ENCODE results near the gene MYF5. TPM values are rescaled to one million over a fixed set of nuclear protein-coding genes. Genes with fewer than 3 reads are reported as not detected.

The MYF5 gene
- total RNA-seq, 4 donors from 2014 or later, result not detected

GRCh38 chr12:80713419-80713818 lies 3.3 kb upstream of the MYF5 start:
- H3K9me3 ChIP-seq, result no peaks in the 10 kb centered on the region
- H3K27ac ChIP-seq (replicated peaks in 1 of 4), result no peak overlapping the region
- TF ChIP-seq POLR2AphosphoS5 (IDR thresholded peaks at IDR 0.05), result no peak
- TF ChIP-seq POLR2A (IDR thresholded peaks at IDR 0.05; ENCODE audit: low read depth), result no peak
- TF ChIP-seq EP300 (IDR thresholded peaks at IDR 0.05), result no peak
- no peak for TF ChIP-seq CTCF (IDR thresholded peaks at IDR 0.05)
- H3K4me1 ChIP-seq, result peaks cover 0 to 3% (median 0%) of the 10 kb centered on the region in 4 donors
- H3K27me3 ChIP-seq, result peaks cover 0 to 18% (median 0%) of the 10 kb centered on the region in 4 donors
- H3K4me3 ChIP-seq, result no peak overlapping the region
- intact Hi-C loops (cut with DNase I), result no loop called here
- 78% methylated on average over 4 of the region's 4 CpGs for WGBS
- DNase-seq (ENCODE audit: extremely low spot score), result no peak
- H3K36me3 ChIP-seq, result no peaks in the 10 kb centered on the region

DNA sequence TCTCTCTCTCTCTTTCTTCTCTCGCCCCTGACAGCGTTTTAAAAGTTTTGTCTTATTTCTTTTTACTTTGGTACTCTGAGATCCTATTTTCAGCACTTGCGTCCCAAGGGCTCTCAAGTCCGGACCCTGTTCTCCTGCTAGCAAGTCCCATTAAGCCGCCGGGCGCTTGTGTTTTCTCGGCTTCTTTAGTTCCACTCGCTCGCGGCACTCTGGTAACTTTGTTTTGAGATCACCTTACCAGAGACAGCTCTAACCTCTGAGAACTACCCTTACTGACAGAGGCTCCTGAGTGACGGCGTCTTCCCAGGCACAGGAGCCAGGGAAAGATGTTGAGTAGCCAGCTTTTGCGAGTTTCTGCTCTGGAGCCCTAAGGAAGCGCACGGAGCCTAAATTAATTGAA lies 2.7 kb upstream of the MYF5 start:
- Histone ChIP-seq H3K4me3 (no peak overlapping the region), H3K4me1 (no peaks in the 10 kb centered on the region), H3K27ac (replicated peaks in 1 of 4) (no peak overlapping the region), H3K27me3 (peaks cover 0 to 12% (median 0%) of the 10 kb centered on the region in 4 donors), H3K36me3 (no peaks in the 10 kb centered on the region), H3K9me3 (no peaks in the 10 kb centered on the region)
- WGBS, result 43% methylated on average over 16 of the region's 16 CpGs
- TF ChIP-seq EP300 (IDR thresholded peaks at IDR 0.05), result no peak
- no peak for TF ChIP-seq CTCF (IDR thresholded peaks at IDR 0.05)
- intact Hi-C loops (cut with DNase I), result no loop called here
- no peak for DNase-seq (ENCODE audit: extremely low spot score)

- Histone ChIP-seq H3K4me3 (no peak overlapping the region), H3K27me3 (peaks cover 0 to 12% (median 0%) of the 10 kb centered on the region in 4 donors), H3K36me3 (no peaks in the 10 kb centered on the region), H3K9me3 (no peaks in the 10 kb centered on the region), H3K27ac (replicated peaks in 1 of 4) (no peak overlapping the region), H3K4me1 (no peaks in the 10 kb centered on the region)
- WGBS, result 83% methylated on average over 3 of the region's 3 CpGs
- no peak for DNase-seq (ENCODE audit: extremely low spot score)
- TF ChIP-seq CTCF (IDR thresholded peaks at IDR 0.05) (no peak), EP300 (IDR thresholded peaks at IDR 0.05) (no peak), POLR2A (IDR thresholded peaks at IDR 0.05; ENCODE audit: low read depth) (no peak), POLR2AphosphoS5 (IDR thresholded peaks at IDR 0.05) (no peak)
- intact Hi-C loops (cut with DNase I), result no loop called here
These were observed 1.9 kb upstream of the MYF5 start for GRCh38 chr12:80714846-80715245.

GRCh38 chr12:80715713-80716249 lies 931 bp upstream of the MYF5 start:
- TF ChIP-seq POLR2A (IDR thresholded peaks at IDR 0.05; ENCODE audit: low read depth) (no peak), EP300 (IDR thresholded peaks at IDR 0.05) (no peak), CTCF (IDR thresholded peaks at IDR 0.05) (no peak), POLR2AphosphoS5 (IDR thresholded peaks at IDR 0.05) (no peak)
- Histone ChIP-seq H3K36me3 (no peaks in the 10 kb centered on the region), H3K4me3 (no peak overlapping the region), H3K27ac (replicated peaks in 1 of 4) (no peak overlapping the region), H3K4me1 (no peaks in the 10 kb centered on the region), H3K9me3 (no peaks in the 10 kb centered on the region), H3K27me3 (peaks cover 0 to 10% (median 0%) of the 10 kb centered on the region in 4 donors)
- intact Hi-C loops (cut with DNase I), result no loop called here
- DNase-seq (ENCODE audit: extremely low spot score), result no peak
- WGBS, result 62% methylated on average over 10 of the region's 10 CpGs

DNA sequence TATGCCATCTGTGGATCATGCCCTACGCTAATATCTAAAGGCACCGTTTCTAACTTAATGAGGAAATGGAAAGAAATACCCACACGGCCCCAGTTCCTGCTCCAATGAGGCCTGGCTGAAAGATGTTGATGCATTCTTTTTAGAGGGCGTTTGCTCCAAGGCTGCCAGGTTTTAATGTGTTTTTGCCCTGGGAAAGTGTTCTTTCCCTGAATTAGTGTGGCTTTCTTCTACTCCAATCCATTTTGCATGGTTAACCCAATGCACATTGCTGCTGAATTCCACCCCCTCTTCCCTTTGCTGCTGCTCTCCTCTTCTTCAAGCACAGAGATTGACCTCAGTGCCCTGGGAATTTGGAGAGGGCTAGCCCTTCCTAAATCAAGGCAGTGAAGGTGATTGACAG lies 1.1 kb downstream of the MYF5 start:
- TF ChIP-seq POLR2AphosphoS5 (IDR thresholded peaks at IDR 0.05) (no peak), EP300 (IDR thresholded peaks at IDR 0.05) (no peak), CTCF (IDR thresholded peaks at IDR 0.05) (no peak), POLR2A (IDR thresholded peaks at IDR 0.05; ENCODE audit: low read depth) (no peak)

More for the DNA sequence above, 1.1 kb downstream of the MYF5 start:
- Histone ChIP-seq H3K36me3 (no peaks in the 10 kb centered on the region), H3K4me1 (no peaks in the 10 kb centered on the region), H3K9me3 (no peaks in the 10 kb centered on the region), H3K4me3 (no peak overlapping the region), H3K27ac (replicated peaks in 1 of 4) (no peak overlapping the region), H3K27me3 (peaks cover 0 to 10% (median 0%) of the 10 kb centered on the region in 4 donors)
- 85% methylated on average over 4 of the region's 4 CpGs for WGBS
- DNase-seq (ENCODE audit: extremely low spot score), result no peak
- intact Hi-C loops (cut with DNase I), result no loop called here
